HepG2 (cell line): Measurements from ENCODE around the gene EZH1. TPM values are rescaled to one million over a fixed set of nuclear protein-coding genes. Genes with fewer than 3 reads are reported as not detected.

ENCODE experiments used
- ATF7 ChIP-seq, 2 experiments: fragments of 450-650 bp in 1 of 2; sonication (generic) in 1 of 2; formaldehyde crosslinking in 1 of 2; IDR thresholded peaks; 2 replicates each; pipeline versions ENCODE4 v1.4.0 to v1.6.1; 2016 to 2020; ENCODE audit warnings: antibody characterized with exemption in 1 of 2, mild to moderate bottlenecking in 1 of 2, missing genetic modification reagents in 1 of 2
- GABPA ChIP-seq, 2 experiments: IDR thresholded peaks; 2 replicates each; pipeline ENCODE4 v1.6.1; 2011 to 2016; ENCODE audit warnings: low read depth in 2 of 2, low read length in 1 of 2, missing biosample characterization in 1 of 2, missing genetic modification characterization in 1 of 2
- NBN ChIP-seq: fragments of 450-650 bp; conservative IDR thresholded peaks from 2 replicates; pipeline ENCODE4 v1.6.1; 2017
- NFE2L2 ChIP-seq: fragments of 150-350 bp; IDR thresholded peaks from 2 replicates; pipeline ENCODE4 v1.6.1; 2014; ENCODE audit warnings: low read length
- RBFOX2 ChIP-seq: fragments of 200-400 bp; formaldehyde crosslinking; IDR thresholded peaks from 2 replicates; pipeline ENCODE4 v1.6.1; 2017; ENCODE audit warnings: low read depth, mild to moderate bottlenecking, low read length
- TRIM24 ChIP-seq: sonication (generic); formaldehyde crosslinking; IDR thresholded peaks from 2 replicates; pipeline ENCODE4 v1.8.0; 2022; ENCODE audit warnings: mild to moderate bottlenecking, missing genetic modification reagents
- ZFP41 ChIP-seq: sonication (generic); formaldehyde crosslinking; IDR thresholded peaks from 2 replicates; pipeline ENCODE4 v1.4.0; 2020; ENCODE audit warnings: mild to moderate bottlenecking, missing genetic modification reagents, borderline replicate concordance
- ZFX ChIP-seq: sonication (generic); formaldehyde crosslinking; IDR thresholded peaks from 2 replicates; pipeline ENCODE4 v1.4.0; 2020; ENCODE audit warnings: mild to moderate bottlenecking, low read depth, missing genetic modification reagents, moderate library complexity
- ZNF343 ChIP-seq: sonication (generic); formaldehyde crosslinking; IDR thresholded peaks from 2 replicates; pipeline ENCODE4 v1.4.0; 2020; ENCODE audit warnings: mild to moderate bottlenecking, missing genetic modification reagents
- ZNF451 ChIP-seq: sonication (generic); formaldehyde crosslinking; IDR thresholded peaks from 2 replicates; pipeline ENCODE4 v1.5.0; 2020; ENCODE audit warnings: mild to moderate bottlenecking, missing genetic modification reagents
- ZNF850 ChIP-seq: sonication (generic); formaldehyde crosslinking; conservative IDR thresholded peaks from 2 replicates; pipeline ENCODE4 v1.9.0; 2021; ENCODE audit warnings: mild to moderate bottlenecking, missing genetic modification reagents
- polyA plus RNA-seq, 8 experiments: library from polyadenylated mRNA; depleted of rRNA in 3 of 8; stranded (reverse) in 7 of 8; unstranded in 1 of 8; fragments of >200 nt; fragmentation: Illumina TruSeq in 4 of 8; extraction: Trizol in 4 of 8; gene quantifications; 2 replicates each; pipeline versions ENCODE4 v1.2.1 to v1.2.3, GENCODE V29; 2011 to 2016; ENCODE audit warnings: low read depth in 4 of 8, missing spikeins in 1 of 8, mixed read lengths in 1 of 8; ENCODE audit not compliant: insufficient read depth in 1 of 8
- total RNA-seq, 5 experiments: library from RNA; depleted of rRNA; stranded (reverse); fragments of >200 nt; fragmentation: Illumina TruSeq; extraction: Trizol; gene quantifications; 2 replicates each; pipeline ENCODE4 v1.2.3, GENCODE V29; 2016; ENCODE audit warnings: low read depth in 1 of 5
- TF ChIP-seq, protein P1 (sequence below): IDR thresholded peaks from 2 replicates; pipeline ENCODE4 v1.6.1; 2018; ENCODE audit warnings: missing genetic modification reagents, mild to moderate bottlenecking, missing compliant biosample characterization
- TF ChIP-seq, protein P2 (sequence below): sonication (generic); formaldehyde crosslinking; IDR thresholded peaks from 2 replicates; pipeline ENCODE4 v1.4.0; 2020; ENCODE audit warnings: mild to moderate bottlenecking, missing genetic modification reagents
- TF ChIP-seq, protein P3 (sequence below): sonication (generic); formaldehyde crosslinking; IDR thresholded peaks from 2 replicates; pipeline ENCODE4 v1.5.1; 2020; ENCODE audit warnings: missing genetic modification reagents, mild to moderate bottlenecking, borderline replicate concordance
- TF ChIP-seq, protein P4 (sequence below), 2 experiments: sonication (generic) in 1 of 2; formaldehyde crosslinking in 1 of 2; IDR thresholded peaks; 2 replicates each; pipeline versions ENCODE4 v1.6.1 to v1.9.0; 2014 to 2022; ENCODE audit warnings: antibody characterized with exemption in 1 of 2, borderline replicate concordance in 1 of 2, inconsistent platforms in 1 of 2, low read depth in 1 of 2, missing genetic modification reagents in 1 of 2
- TF ChIP-seq, protein P5 (sequence below): sonication (generic); formaldehyde crosslinking; IDR thresholded peaks from 2 replicates; pipeline ENCODE4 v1.4.0; 2020; ENCODE audit warnings: mild to moderate bottlenecking, missing genetic modification reagents, borderline replicate concordance
- TF ChIP-seq, protein P6 (sequence below): sonication (generic); formaldehyde crosslinking; IDR thresholded peaks from 2 replicates; pipeline ENCODE4 v1.4.0; 2020; ENCODE audit warnings: mild to moderate bottlenecking, missing genetic modification reagents

EZH1 gene
- total and polyA plus RNA-seq, 2 of the 13 experiments (the other 11 are each of a cell fraction or from before 2014, with no cell fraction given), result 11.6 to 24.0 TPM

DNA sequence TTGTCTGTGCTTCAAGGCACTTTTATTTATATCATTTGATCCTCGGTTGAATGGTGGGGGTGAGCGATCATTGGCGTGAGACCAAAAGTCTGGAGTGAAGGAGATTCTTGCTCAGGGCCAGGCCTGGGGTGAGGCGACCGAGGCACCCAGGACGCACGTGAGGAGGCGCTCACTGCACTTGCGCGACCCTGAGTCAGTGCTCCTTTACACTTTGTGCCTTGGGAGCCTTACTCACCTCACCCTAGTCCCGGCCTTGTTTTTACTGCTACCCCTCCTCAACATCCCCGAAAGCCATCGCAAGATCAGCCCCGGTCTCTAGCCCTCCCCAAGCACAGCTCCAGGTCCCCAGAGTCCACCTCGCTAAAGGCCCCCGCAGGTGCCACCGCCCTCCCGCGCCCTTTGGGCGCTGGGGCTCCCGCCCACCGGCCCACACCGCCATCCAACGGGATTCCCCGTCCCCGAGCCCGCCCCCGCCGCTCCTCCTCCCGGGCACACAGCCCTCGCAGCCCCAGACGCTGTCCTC lies 496 bp downstream of the EZH1 start (continued):
- TF ChIP-seq NFE2L2 (no peak), ZFX (CRISPR knock-in tag) (peak; percentile 81), NBN (no peak), TRIM24 (CRISPR knock-in tag) (no peak), RBFOX2 (no peak), ZNF850 (CRISPR knock-in tag) (no peak), ZFP41 (no peak), ZNF451 (CRISPR knock-in tag) (no peak), ATF7 (IDR thresholded peaks at IDR 0.05) (no peak), ATF7 (CRISPR knock-in tag; IDR thresholded peaks at IDR 0.05) (no peak), GABPA (IDR thresholded peaks at IDR 0.05; ENCODE audit: low read depth, low read length) (no peak), GABPA (CRISPR knock-in tag; IDR thresholded peaks at IDR 0.05; ENCODE audit: low read depth) (peak; percentile 39), ZNF343 (CRISPR knock-in tag) (no peak)
- TF ChIP-seq, protein P1, sequence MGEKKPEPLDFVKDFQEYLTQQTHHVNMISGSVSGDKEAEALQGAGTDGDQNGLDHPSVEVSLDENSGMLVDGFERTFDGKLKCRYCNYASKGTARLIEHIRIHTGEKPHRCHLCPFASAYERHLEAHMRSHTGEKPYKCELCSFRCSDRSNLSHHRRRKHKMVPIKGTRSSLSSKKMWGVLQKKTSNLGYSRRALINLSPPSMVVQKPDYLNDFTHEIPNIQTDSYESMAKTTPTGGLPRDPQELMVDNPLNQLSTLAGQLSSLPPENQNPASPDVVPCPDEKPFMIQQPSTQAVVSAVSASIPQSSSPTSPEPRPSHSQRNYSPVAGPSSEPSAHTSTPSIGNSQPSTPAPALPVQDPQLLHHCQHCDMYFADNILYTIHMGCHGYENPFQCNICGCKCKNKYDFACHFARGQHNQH, result peak; percentile 11
- TF ChIP-seq, protein P2, sequence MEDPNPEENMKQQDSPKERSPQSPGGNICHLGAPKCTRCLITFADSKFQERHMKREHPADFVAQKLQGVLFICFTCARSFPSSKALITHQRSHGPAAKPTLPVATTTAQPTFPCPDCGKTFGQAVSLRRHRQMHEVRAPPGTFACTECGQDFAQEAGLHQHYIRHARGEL (CRISPR knock-in tag), result no peak
- TF ChIP-seq, protein P3, sequence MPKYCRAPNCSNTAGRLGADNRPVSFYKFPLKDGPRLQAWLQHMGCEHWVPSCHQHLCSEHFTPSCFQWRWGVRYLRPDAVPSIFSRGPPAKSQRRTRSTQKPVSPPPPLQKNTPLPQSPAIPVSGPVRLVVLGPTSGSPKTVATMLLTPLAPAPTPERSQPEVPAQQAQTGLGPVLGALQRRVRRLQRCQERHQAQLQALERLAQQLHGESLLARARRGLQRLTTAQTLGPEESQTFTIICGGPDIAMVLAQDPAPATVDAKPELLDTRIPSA (CRISPR knock-in tag), result no peak
- TF ChIP-seq, protein P4, sequence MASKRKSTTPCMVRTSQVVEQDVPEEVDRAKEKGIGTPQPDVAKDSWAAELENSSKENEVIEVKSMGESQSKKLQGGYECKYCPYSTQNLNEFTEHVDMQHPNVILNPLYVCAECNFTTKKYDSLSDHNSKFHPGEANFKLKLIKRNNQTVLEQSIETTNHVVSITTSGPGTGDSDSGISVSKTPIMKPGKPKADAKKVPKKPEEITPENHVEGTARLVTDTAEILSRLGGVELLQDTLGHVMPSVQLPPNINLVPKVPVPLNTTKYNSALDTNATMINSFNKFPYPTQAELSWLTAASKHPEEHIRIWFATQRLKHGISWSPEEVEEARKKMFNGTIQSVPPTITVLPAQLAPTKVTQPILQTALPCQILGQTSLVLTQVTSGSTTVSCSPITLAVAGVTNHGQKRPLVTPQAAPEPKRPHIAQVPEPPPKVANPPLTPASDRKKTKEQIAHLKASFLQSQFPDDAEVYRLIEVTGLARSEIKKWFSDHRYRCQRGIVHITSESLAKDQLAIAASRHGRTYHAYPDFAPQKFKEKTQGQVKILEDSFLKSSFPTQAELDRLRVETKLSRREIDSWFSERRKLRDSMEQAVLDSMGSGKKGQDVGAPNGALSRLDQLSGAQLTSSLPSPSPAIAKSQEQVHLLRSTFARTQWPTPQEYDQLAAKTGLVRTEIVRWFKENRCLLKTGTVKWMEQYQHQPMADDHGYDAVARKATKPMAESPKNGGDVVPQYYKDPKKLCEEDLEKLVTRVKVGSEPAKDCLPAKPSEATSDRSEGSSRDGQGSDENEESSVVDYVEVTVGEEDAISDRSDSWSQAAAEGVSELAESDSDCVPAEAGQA (IDR thresholded peaks at IDR 0.05; ENCODE audit: low read depth), result no peak
- TF ChIP-seq, protein P4 (CRISPR knock-in tag; IDR thresholded peaks at IDR 0.05; ENCODE audit: borderline replicate concordance), result peak; percentile 34; the same call in 1 of the 2 replicates
- TF ChIP-seq, protein P5, sequence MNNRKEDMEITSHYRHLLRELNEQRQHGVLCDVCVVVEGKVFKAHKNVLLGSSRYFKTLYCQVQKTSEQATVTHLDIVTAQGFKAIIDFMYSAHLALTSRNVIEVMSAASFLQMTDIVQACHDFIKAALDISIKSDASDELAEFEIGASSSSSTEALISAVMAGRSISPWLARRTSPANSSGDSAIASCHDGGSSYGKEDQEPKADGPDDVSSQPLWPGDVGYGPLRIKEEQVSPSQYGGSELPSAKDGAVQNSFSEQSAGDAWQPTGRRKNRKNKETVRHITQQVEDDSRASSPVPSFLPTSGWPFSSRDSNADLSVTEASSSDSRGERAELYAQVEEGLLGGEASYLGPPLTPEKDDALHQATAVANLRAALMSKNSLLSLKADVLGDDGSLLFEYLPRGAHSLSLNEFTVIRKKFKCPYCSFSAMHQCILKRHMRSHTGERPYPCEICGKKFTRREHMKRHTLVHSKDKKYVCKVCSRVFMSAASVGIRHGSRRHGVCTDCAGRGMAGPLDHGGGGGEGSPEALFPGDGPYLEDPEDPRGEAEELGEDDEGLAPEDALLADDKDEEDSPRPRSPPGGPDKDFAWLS, result 0 out of 2 replicates have a peak, but pooled peaks have one; percentile 15
- TF ChIP-seq, protein P6, sequence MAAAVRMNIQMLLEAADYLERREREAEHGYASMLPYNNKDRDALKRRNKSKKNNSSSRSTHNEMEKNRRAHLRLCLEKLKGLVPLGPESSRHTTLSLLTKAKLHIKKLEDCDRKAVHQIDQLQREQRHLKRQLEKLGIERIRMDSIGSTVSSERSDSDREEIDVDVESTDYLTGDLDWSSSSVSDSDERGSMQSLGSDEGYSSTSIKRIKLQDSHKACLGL, result peak; percentile 33; the same call in 1 of the 2 replicates
